Body of pancreas (tissue), 4 donors: ENCODE data around the gene UCKL1.

Experiments
- CTCF ChIP-seq, 7 experiments: fragments of 450-650 bp in 4 of 7; fragments of 200-600 bp in 3 of 7; sonication (generic) in 3 of 7; IDR thresholded peaks; one replicate each; pipeline ENCODE4 v1.5.1; 2016 to 2019; ENCODE audit warnings: antibody characterized with exemption in 7 of 7
- POLR2A ChIP-seq, 3 donors: fragments of 450-650 bp; IDR thresholded peaks; one replicate each; pipeline ENCODE4 v1.6.1; 2016; ENCODE audit warnings: antibody characterized with exemption in 3 of 3, mild to moderate bottlenecking in 2 of 3

DNA sequence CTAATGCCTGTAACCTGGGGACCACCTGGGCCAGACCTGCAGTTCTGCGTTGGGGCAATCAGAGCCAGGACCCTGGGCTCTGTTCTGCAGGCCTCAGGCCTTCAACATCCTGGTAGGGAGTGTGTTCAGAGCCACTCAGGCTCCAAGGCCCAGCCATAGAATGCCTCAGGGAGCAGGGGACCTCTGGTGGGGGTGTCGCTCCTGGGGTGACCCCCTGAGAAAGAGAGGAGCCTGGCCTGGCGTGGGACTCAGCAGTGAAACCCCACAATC is 12.5 kb downstream of the UCKL1 start:
- TF ChIP-seq CTCF (IDR thresholded peaks at IDR 0.05): no peak
- TF ChIP-seq POLR2A (IDR thresholded peaks at IDR 0.05): no peak
